HepG2 (cell line): ENCODE results near the gene ARHGAP15. TPM values are rescaled to one million over a fixed set of nuclear protein-coding genes. Genes with fewer than 3 reads are reported as not detected.

ENCODE experiments used
- ATAC-seq: fragments of 200-7000 bp; cut with Tn5 transposase; 3 replicates; pipeline ENCODE4 v1.9.1; 2020; ENCODE audit warnings: mild to moderate bottlenecking, moderate library complexity
- BruUV-seq: library from RNA; stranded (reverse); fragments of 400-500 nt; replicated peaks from 2 replicates; lab custom pipeline; 2021; lab: Mats Ljungman, UMichigan
- CTCF ChIA-PET: fragments of 300-600 bp; formaldehyde crosslinking; extraction: SDS; loops from one replicate; lab custom pipeline; 2021; ENCODE audit warnings: low total read pairs, inconsistent platforms, low intra/inter-chr PET ratio; lab: Yijun Ruan, JAX
- POLR2A ChIA-PET: fragments of 350-600 bp; sonication (Branson Sonifier 250); formaldehyde crosslinking; loops from one replicate; lab custom pipeline; 2020; ENCODE audit warnings: antibody characterized with exemption, inconsistent platforms; lab: Yijun Ruan, JAX
- DNase-seq: peaks from one replicate; pipeline ENCODE4 v3.0.0-alpha.2; 2015; ENCODE audit warnings: low spot score
- FAIRE-seq: peaks from 3 replicates; lab custom pipeline; 2011; peaks lifted over from hg19 to GRCh38; lab: Jason Lieb, UNC
- H2AFZ ChIP-seq: one replicate; pipeline ENCODE4 v1.6.1; 2011; ENCODE audit warnings: low read length, inconsistent platforms
- H3K27ac ChIP-seq: fragments of 300-600 bp; 3 replicates; pipeline ENCODE4 v1.8.0; 2011; ENCODE audit warnings: mixed run types, mild to moderate bottlenecking, mixed read lengths, low read length, inconsistent platforms; ENCODE audit not compliant: insufficient read depth; ENCODE audit errors: extremely low read length
- H3K27me3 ChIP-seq, 2 experiments: fragments of 200-600 bp in 1 of 2; 2 replicates in 1 of 2; 3 replicates in 1 of 2; pipeline versions ENCODE4 v1.6.0 to v1.8.0; 2011; ENCODE audit warnings: low read length in 2 of 2, mild to moderate bottlenecking in 2 of 2, moderate library complexity in 2 of 2, inconsistent platforms in 1 of 2; ENCODE audit not compliant: insufficient read depth in 2 of 2, control insufficient read depth in 1 of 2
- H3K36me3 ChIP-seq, 2 experiments: fragments of 200-600 bp in 1 of 2; replicated peaks in 1 of 2; 2 replicates in 1 of 2; 3 replicates in 1 of 2; pipeline versions ENCODE4 v1.5.1 to v1.8.0; 2011; ENCODE audit warnings: low read length in 2 of 2, inconsistent platforms in 1 of 2; ENCODE audit not compliant: insufficient read depth in 2 of 2, control insufficient read depth in 1 of 2
- H3K4me1 ChIP-seq: 2 replicates; pipeline ENCODE4 v1.5.1; 2012; ENCODE audit warnings: low read length, inconsistent platforms; ENCODE audit not compliant: insufficient read depth
- H3K4me2 ChIP-seq: 2 replicates; pipeline ENCODE4 v1.6.0; 2011; ENCODE audit warnings: low read depth, low read length, inconsistent platforms
- H3K4me3 ChIP-seq, 3 experiments: fragments of 200-600 bp in 1 of 3; sonication (generic), shearing (Covaris generic) in 1 of 3; replicated peaks in 1 of 3; 2 replicates each; pipeline ENCODE4 v1.5.1; 2011 to 2016; ENCODE audit warnings: low read length in 3 of 3, inconsistent platforms in 2 of 3, low read depth in 2 of 3, mild to moderate bottlenecking in 2 of 3, control low read depth in 1 of 3, mixed read lengths in 1 of 3; ENCODE audit not compliant: insufficient read depth in 1 of 3
- H3K79me2 ChIP-seq: one replicate; pipeline ENCODE4 v1.6.1; 2011; ENCODE audit warnings: low read length, inconsistent platforms; ENCODE audit not compliant: insufficient read depth
- H3K9ac ChIP-seq: 2 replicates; pipeline ENCODE4 v1.6.0; 2011; ENCODE audit warnings: mild to moderate bottlenecking, low read depth, low read length, inconsistent platforms; ENCODE audit not compliant: insufficient read depth
- H3K9me3 ChIP-seq: 2 replicates; pipeline ENCODE4 v1.5.1; 2012; ENCODE audit warnings: mild to moderate bottlenecking, low read length
- H4K20me1 ChIP-seq: 2 replicates; pipeline ENCODE4 v1.6.0; 2011; ENCODE audit warnings: inconsistent platforms, mild to moderate bottlenecking, low read length, moderate library complexity; ENCODE audit not compliant: insufficient read depth
- CAMTA2 ChIP-seq: sonication (generic); formaldehyde crosslinking; IDR thresholded peaks from 2 replicates; pipeline ENCODE4 v1.4.0; 2020; ENCODE audit warnings: mild to moderate bottlenecking, missing genetic modification reagents, borderline replicate concordance
- DNMT1 ChIP-seq: sonication (generic); formaldehyde crosslinking; IDR thresholded peaks from 2 replicates; pipeline ENCODE4 v1.5.1; 2020; ENCODE audit warnings: mild to moderate bottlenecking, missing genetic modification reagents
- EP300 ChIP-seq, 3 experiments: sonication (generic) in 1 of 3; formaldehyde crosslinking in 1 of 3; IDR thresholded peaks; 2 replicates each; pipeline versions ENCODE4 v1.5.1 to v1.6.1; 2011 to 2020; ENCODE audit warnings: low read depth in 2 of 3, low read length in 2 of 3, borderline replicate concordance in 1 of 3, improper control_type of control experiment in 1 of 3, mild to moderate bottlenecking in 1 of 3, missing genetic modification reagents in 1 of 3, moderate library complexity in 1 of 3
- FOSL2 ChIP-seq: sonication (generic); formaldehyde crosslinking; IDR thresholded peaks from 2 replicates; pipeline ENCODE4 v1.4.0; 2020; ENCODE audit warnings: missing genetic modification reagents
- GLI4 ChIP-seq: sonication (generic); formaldehyde crosslinking; IDR thresholded peaks from 2 replicates; pipeline ENCODE4 v1.5.1; 2020; ENCODE audit warnings: missing genetic modification reagents, mild to moderate bottlenecking, moderate library complexity, borderline replicate concordance
- GMEB2 ChIP-seq: IDR thresholded peaks from 2 replicates; pipeline ENCODE4 v1.6.1; 2016; ENCODE audit warnings: missing biosample characterization, missing genetic modification reagents, low read depth
- MEIS1 ChIP-seq: sonication (generic); formaldehyde crosslinking; IDR thresholded peaks from 2 replicates; pipeline ENCODE4 v1.9.0; 2021; ENCODE audit warnings: mild to moderate bottlenecking, missing genetic modification reagents, moderate library complexity, borderline replicate concordance
- NRL ChIP-seq: sonication (generic); formaldehyde crosslinking; IDR thresholded peaks from 2 replicates; pipeline ENCODE4 v1.5.0; 2020; ENCODE audit warnings: missing genetic modification reagents, mild to moderate bottlenecking, moderate library complexity, borderline replicate concordance
- SMAD3 ChIP-seq: sonication (generic); formaldehyde crosslinking; IDR thresholded peaks from 2 replicates; pipeline ENCODE4 v1.4.0; 2020; ENCODE audit warnings: missing genetic modification reagents
- YEATS4 ChIP-seq: sonication (generic); formaldehyde crosslinking; IDR thresholded peaks from 2 replicates; pipeline ENCODE4 v1.4.0; 2020; ENCODE audit warnings: missing genetic modification reagents, borderline replicate concordance
- ZBTB4 ChIP-seq: sonication (generic); formaldehyde crosslinking; IDR thresholded peaks from 2 replicates; pipeline ENCODE4 v1.4.0; 2020; ENCODE audit warnings: missing genetic modification reagents, mild to moderate bottlenecking, borderline replicate concordance
- ZFP36 ChIP-seq: fragments of 150-350 bp; IDR thresholded peaks from 2 replicates; pipeline ENCODE4 v1.6.1; 2018; ENCODE audit warnings: borderline replicate concordance, low read length, low read depth; ENCODE audit not compliant: partially characterized antibody
- ZNF101 ChIP-seq: sonication (generic); formaldehyde crosslinking; IDR thresholded peaks from 2 replicates; pipeline ENCODE4 v1.4.0; 2020; ENCODE audit warnings: mild to moderate bottlenecking, low read depth, missing genetic modification reagents, borderline replicate concordance
- ZNF800 ChIP-seq: sonication (generic); formaldehyde crosslinking; IDR thresholded peaks from 2 replicates; pipeline ENCODE4 v1.4.0; 2020; ENCODE audit warnings: missing genetic modification reagents
- ZXDC ChIP-seq: sonication (generic); formaldehyde crosslinking; IDR thresholded peaks from 2 replicates; pipeline ENCODE4 v1.5.0; 2020; ENCODE audit warnings: mild to moderate bottlenecking, missing genetic modification reagents
- WGBS: methylation state at CpG from one replicate; pipeline ENCODE4 v1.1.6; 2017; ENCODE audit warnings: low lambda C conversion rate; 5-methylcytosine and 5-hydroxymethylcytosine counted together
- in situ Hi-C: cut with HindIII; loops from 2 replicates; pipeline ENCODE4 v1.10.0; 2017; ENCODE audit warnings: low pct_unique_long_range_greater_than_20kb; ENCODE audit not compliant: extremely low pct_ligation_motif_present
- intact Hi-C: fragments of 100-400 bp; cut with micrococcal nuclease; formaldehyde crosslinking; loops from one replicate; pipeline ENCODE4 v1.10.0; 2022; ENCODE audit not compliant: unreplicated experiment
- polyA plus RNA-seq, 8 experiments: library from polyadenylated mRNA; depleted of rRNA in 3 of 8; stranded (reverse) in 7 of 8; unstranded in 1 of 8; fragments of >200 nt; fragmentation: Illumina TruSeq in 4 of 8; extraction: Trizol in 4 of 8; gene quantifications; 2 replicates each; pipeline versions ENCODE4 v1.2.1 to v1.2.3, GENCODE V29; 2011 to 2016; ENCODE audit warnings: low read depth in 4 of 8, missing spikeins in 1 of 8, mixed read lengths in 1 of 8; ENCODE audit not compliant: insufficient read depth in 1 of 8
- total RNA-seq, 5 experiments: library from RNA; depleted of rRNA; stranded (reverse); fragments of >200 nt; fragmentation: Illumina TruSeq; extraction: Trizol; gene quantifications; 2 replicates each; pipeline ENCODE4 v1.2.3, GENCODE V29; 2016; ENCODE audit warnings: low read depth in 1 of 5

The ARHGAP15 gene
- total and polyA plus RNA-seq, 2 of the 13 experiments (the other 11 are each of a cell fraction or from before 2014, with no cell fraction given): 0.04 TPM; not detected in 1

- FAIRE-seq (no peak), ATAC-seq (no peak), DNase-seq (no peak)
- in situ Hi-C loops: no loop called here
- Histone ChIP-seq H3K27me3 (no peaks in the 10 kb centered on the region), H3K27ac (no peak overlapping the region), H3K9ac (no peak overlapping the region), H2AFZ (no peak overlapping the region), H4K20me1 (no peaks in the 10 kb centered on the region), H3K79me2 (no peaks in the 10 kb centered on the region), H3K4me3 (no peak overlapping the region), H3K4me1 (no peaks in the 10 kb centered on the region), H3K4me2 (no peak overlapping the region), H3K36me3 (no peaks in the 10 kb centered on the region), H3K9me3 (no peaks in the 10 kb centered on the region)
- POLR2A ChIA-PET: no interaction called here
- intact Hi-C loops: no loop called here
- CTCF ChIA-PET: no interaction called here
- 6% methylated on average over 3 of the region's 3 CpGs for WGBS
- no TSS peak for BruUV-seq
- TF ChIP-seq YEATS4 (CRISPR knock-in tag) (no peak), MEIS1 (CRISPR knock-in tag) (no peak), NRL (CRISPR knock-in tag) (no peak), ZNF101 (CRISPR knock-in tag) (no peak), GMEB2 (CRISPR knock-in tag) (no peak), FOSL2 (CRISPR knock-in tag) (no peak), SMAD3 (CRISPR knock-in tag) (no peak), ZXDC (CRISPR knock-in tag) (no peak), ZBTB4 (no peak), GLI4 (CRISPR knock-in tag) (no peak), CAMTA2 (no peak), EP300 (IDR thresholded peaks at IDR 0.05; ENCODE audit: low read depth in 2 of 2, low read length in 2 of 2) (no peak), EP300 (CRISPR knock-in tag; IDR thresholded peaks at IDR 0.05; ENCODE audit: borderline replicate concordance) (no peak), DNMT1 (CRISPR knock-in tag) (no peak), ZNF800 (CRISPR knock-in tag) (no peak), ZFP36 (no peak)
These were observed 192.8 kb downstream of the ARHGAP15 start for GRCh38 chr2:143321994-143322393.
